Measurements from ENCODE around the gene PPM1J.
A peak's percentile ranks its signal among the peaks of the same experiment; 100 is the strongest.
"Not testable (repeated sequence)": the region's sequence is repeated elsewhere in the genome, so short reads cannot be mapped to it uniquely, and the experiment has no call there.

Gene PPM1J

GRCh38 chr1:112721294-112721693, 6.2 kb upstream of the PPM1J start:
- not testable (repeated sequence) for DNase-seq (ENCODE audit: low spot score)

GRCh38 chr1:112720800-112721199, 5.7 kb upstream of the PPM1J start:
- DNase-seq (ENCODE audit: low spot score): no peak

DNA sequence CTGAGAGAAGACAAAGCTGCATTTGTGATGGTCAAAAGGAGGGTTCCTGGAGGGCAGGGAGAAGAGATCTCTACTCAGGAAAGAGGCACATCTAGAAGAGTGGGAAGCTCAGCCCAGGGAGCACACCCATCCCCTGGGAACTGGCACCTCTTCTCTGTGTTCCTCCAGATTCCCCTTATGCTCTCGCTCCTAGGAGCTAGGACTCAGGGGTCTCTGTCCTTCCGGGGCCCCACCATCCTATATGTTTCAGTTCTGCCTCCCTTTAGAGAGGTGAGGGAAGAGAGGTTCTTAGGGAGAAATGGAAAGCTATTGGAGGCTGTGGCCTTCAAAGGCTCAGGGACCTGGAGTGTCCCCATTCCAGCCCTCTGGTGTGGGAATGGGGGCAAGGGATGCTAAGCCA, 4.6 kb upstream of the PPM1J start:
- no peak for DNase-seq (ENCODE audit: low spot score)

GRCh38 chr1:112718691-112719418, 3.7 kb upstream of the PPM1J start:
- DNase-seq (ENCODE audit: low spot score): no peak

GRCh38 chr1:112717263-112717873, 2.2 kb upstream of the PPM1J start:
- DNase-seq (ENCODE audit: low spot score): no peak

- peak; percentile 87 for DNase-seq (ENCODE audit: low spot score)
Measured at GRCh38 chr1:112716133-112716720, 1.1 kb upstream of the PPM1J start.

GRCh38 chr1:112714313-112715263, 544 bp downstream of the PPM1J start:
- no peak for DNase-seq (ENCODE audit: low spot score)

- no peak for DNase-seq (ENCODE audit: low spot score)
Measured at GRCh38 chr1:112713466-112714312, 1.4 kb downstream of the PPM1J start.

DNA sequence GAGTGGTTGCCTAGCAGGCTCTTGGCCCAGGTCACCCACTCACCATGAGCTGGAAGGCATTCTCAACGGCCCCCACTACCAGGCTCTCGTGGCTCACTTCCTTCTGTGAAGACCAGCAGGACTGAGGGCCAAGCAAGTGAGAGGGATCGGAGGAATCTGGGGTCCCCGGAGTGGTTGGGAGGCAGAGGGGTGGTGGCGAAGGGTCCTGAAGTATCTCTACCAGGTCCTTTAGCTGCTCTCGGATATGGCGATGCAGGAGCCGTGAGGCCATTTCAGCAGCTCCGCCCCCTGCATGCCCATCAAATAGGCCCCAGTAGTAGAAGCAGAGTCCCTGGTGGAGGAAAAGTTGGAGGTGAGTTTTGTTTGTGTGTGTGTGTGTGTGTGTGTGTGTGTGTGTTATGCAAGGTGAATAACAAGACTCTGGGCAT, 2.4 kb downstream of the PPM1J start:
- no peak for DNase-seq (ENCODE audit: low spot score)

- DNase-seq (ENCODE audit: low spot score): no peak
Measured at GRCh38 chr1:112712191-112712590, 2.9 kb downstream of the PPM1J start.

- no peak for DNase-seq (ENCODE audit: low spot score)
Measured at GRCh38 chr1:112711670-112712069, 3.5 kb downstream of the PPM1J start.

DNA sequence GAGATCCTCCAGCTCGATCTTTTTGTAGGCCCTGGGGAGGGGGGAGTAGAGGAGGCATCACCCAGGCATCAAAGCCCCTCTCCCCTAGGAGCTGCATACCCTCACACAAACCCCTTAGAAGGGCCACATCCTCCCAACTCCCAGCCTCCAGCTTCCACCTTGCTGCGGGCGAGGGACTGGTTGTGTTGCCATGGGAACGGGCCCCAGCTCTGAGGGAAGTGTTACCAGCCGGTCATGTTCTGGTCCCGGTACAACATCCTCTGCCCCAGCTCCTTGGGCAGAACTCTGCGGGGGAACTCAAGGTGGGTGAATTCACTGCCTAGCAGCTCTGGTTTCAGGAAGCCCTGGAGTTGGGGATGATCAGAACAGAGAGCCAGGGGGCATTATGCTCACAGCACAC, 4.1 kb downstream of the PPM1J start:
- no peak for DNase-seq (ENCODE audit: low spot score)

GRCh38 chr1:112710586-112710985, 4.5 kb downstream of the PPM1J start:
- DNase-seq (ENCODE audit: low spot score): no peak

GRCh38 chr1:112710159-112710558, 5.0 kb downstream of the PPM1J start:
- no peak for DNase-seq (ENCODE audit: low spot score)

GRCh38 chr1:112708489-112708888, 6.6 kb downstream of the PPM1J start:
- no peak for DNase-seq (ENCODE audit: low spot score)

DNA sequence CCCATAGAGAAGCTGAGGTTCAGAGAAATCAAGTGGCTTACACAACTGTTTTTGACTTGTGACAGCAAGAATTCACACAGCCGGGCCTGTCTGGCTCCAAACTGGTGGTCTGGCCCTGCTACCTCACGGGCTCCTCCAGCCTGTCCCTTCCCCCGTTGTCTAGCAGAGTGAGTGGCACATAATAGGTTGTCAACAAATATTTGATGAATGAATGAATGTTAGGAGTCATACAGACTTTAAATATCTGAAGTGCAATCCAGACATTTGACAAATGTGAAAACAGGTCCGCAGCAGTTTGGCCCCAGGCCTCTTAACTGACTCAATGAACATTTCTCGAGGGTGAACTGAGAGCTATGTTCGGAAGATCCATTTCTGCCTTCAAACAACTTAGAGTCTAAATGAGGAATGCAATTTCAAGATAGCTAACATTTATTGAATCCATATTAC, 7.1 kb downstream of the PPM1J start:
- peak; percentile 46 for DNase-seq (ENCODE audit: low spot score)

DNA sequence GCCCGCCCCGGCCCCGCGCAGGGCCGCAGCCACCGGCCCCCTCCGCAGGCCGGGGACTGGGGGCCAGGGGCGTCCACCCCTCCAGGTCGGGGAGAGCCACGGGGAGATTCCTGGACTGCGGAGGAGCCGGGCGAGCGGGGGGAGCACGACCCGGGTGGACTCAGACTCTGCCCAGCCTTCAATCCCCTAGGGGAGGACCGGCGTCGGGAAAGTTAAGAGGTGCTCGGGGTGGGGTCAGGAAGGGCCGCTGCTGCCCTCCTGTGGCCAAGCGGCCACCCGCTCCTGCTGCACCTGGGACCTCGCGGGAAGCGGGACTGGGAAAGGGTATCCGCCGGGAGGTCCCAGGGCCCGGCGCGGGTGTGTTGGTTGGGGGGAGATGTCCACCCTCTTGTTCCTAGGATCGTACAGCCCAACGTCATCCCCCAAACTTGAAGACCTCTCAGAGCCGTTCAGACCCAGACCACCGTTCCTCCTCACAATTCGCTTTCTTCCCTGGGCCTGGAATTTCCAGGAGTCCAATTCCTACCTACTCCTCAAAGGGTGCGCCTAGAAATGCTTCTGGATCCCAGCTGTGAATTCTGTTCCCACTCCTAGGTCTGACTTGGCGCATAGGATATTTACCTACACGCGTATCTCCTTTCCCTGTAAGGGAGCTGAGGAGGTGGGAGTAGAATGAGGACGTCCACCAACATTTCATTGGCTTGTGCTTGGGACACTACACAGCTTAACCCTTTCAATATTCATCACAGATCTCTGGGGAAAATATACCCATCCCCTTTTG, 7.7 kb downstream of the PPM1J start:
- peak; percentile 94 for DNase-seq (ENCODE audit: low spot score)

GRCh38 chr1:112706505-112707220, 8.5 kb downstream of the PPM1J start, which contains the start of gene RHOC:
RHOC (minus strand) TSS chr1:112707127; CDS start chr1:112703799, 3,328 bp downstream.
- no peak for DNase-seq (ENCODE audit: low spot score)

DNA sequence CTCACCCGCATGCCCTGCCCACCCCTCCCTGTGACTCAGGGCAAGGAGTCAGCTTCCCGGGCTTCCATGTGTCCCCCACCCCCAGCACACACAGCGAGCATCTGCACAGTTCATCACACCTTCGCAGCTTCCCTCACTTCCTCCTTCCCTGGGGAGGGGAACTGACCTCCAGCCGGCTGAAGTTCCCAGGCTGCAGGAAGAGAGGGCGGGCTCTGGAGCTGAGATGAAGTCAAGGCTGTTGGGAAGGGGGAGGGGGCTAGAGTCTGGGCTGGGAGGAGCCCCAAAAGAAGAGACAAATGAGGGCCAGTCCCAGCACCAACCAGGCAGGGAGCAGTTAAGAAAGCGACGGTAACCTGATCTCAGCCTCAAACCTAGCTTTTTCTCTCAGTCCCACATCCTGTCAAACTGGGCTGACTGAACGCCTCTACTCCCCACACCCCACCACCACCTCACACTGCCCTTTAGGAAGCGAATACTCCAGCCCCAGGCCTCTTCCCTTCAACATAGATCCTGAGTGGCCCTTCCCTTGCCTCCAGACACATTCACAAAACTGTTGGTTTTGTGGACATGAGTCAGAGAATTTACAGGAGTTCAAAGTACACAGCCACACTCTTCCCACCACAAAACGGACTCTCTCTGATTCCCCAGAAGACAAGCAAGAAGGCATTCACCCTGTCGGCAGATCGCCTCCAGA, 10.1 kb downstream of the PPM1J start:
- DNase-seq (ENCODE audit: low spot score): peak; percentile 89

Data from left forelimb (tissue), 1 donor.